GM12865 (cell line): ENCODE measurements around the gene KIF26A.

Experiments used
- DNase-seq: peaks from one replicate; pipeline ENCODE4 v3.0.0; 2010; ENCODE audit warnings: low read depth
- H3K4me3 ChIP-seq: 2 replicates; pipeline ENCODE4 v1.5.1; 2011; ENCODE audit warnings: mild to moderate bottlenecking, low read depth, low read length, control low read depth
- CTCF ChIP-seq: IDR thresholded peaks from 2 replicates; pipeline ENCODE4 v1.5.1; 2011; ENCODE audit warnings: low read length, control low read depth, low read depth, inconsistent platforms; ENCODE audit not compliant: insufficient read depth; ENCODE audit errors: missing control alignments

The KIF26A gene

GRCh38 chr14:104188727-104189400, 50.5 kb downstream of the KIF26A start:
- no peak for TF ChIP-seq CTCF
- no peak for DNase-seq
- H3K4me3 ChIP-seq: no peak overlapping the region

- TF ChIP-seq CTCF: no peak
- H3K4me3 ChIP-seq: no peak overlapping the region
Measured at GRCh38 chr14:104189629-104190335, 51.4 kb downstream of the KIF26A start.

GRCh38 chr14:104190396-104191000, 52.1 kb downstream of the KIF26A start:
- no peak overlapping the region for H3K4me3 ChIP-seq
- no peak for DNase-seq
- TF ChIP-seq CTCF: no peak

More at GRCh38 chr14:104189629-104190335, 51.4 kb downstream of the KIF26A start:
- DNase-seq: no peak

GRCh38 chr14:104191409-104191997, 53.1 kb downstream of the KIF26A start:
- H3K4me3 ChIP-seq: no peak overlapping the region
- no peak for TF ChIP-seq CTCF
- no peak for DNase-seq

- DNase-seq: no peak
- H3K4me3 ChIP-seq: no peak overlapping the region
- TF ChIP-seq CTCF: no peak
Measured at GRCh38 chr14:104192146-104192882, 53.9 kb downstream of the KIF26A start.

GRCh38 chr14:104192883-104193245, 54.5 kb downstream of the KIF26A start:
- DNase-seq: no peak
- TF ChIP-seq CTCF: no peak
- no peak overlapping the region for H3K4me3 ChIP-seq
